HAP-1 (cell line): Measurements from ENCODE around the gene MPP1.
"Not testable (repeated sequence)": the region's sequence is repeated elsewhere in the genome, so short reads cannot be mapped to it uniquely, and the experiment has no call there.

Experiments used
- DNase-seq, 2 experiments: peaks; one replicate each; pipeline ENCODE4 v3.0.0-alpha.2; 2016 to 2020; ENCODE audit warnings: low spot score in 2 of 2
- H3K27me3 ChIP-seq: fragments of 250-450 bp; sonication (Bioruptor Pico); 2 replicates; pipeline ENCODE4 v1.5.1; 2020; ENCODE audit warnings: low read depth, mild to moderate bottlenecking, moderate library complexity
- H3K36me3 ChIP-seq: fragments of 250-450 bp; sonication (Bioruptor Pico); replicated peaks from 2 replicates; pipeline ENCODE4 v1.5.1; 2020; ENCODE audit warnings: mild to moderate bottlenecking
- H3K4me1 ChIP-seq: fragments of 250-450 bp; sonication (Bioruptor Pico); 2 replicates; pipeline ENCODE4 v1.5.1; 2020; ENCODE audit warnings: mild to moderate bottlenecking
- H3K4me3 ChIP-seq: fragments of 250-450 bp; sonication (Bioruptor Pico); 2 replicates; pipeline ENCODE4 v1.5.1; 2020; ENCODE audit warnings: mild to moderate bottlenecking, moderate library complexity
- H3K9me3 ChIP-seq: fragments of 250-450 bp; sonication (Bioruptor Pico); 2 replicates; pipeline ENCODE4 v1.5.1; 2020; ENCODE audit warnings: mild to moderate bottlenecking, moderate library complexity
- in situ Hi-C: fragments of 300-500 bp; cut with MboI; formaldehyde crosslinking; loops from 3 replicates; pipeline ENCODE4 v1.14.3; 2020; ENCODE audit warnings: low sequenced_read_pairs, inconsistent platforms, mixed read lengths

MPP1 gene

GRCh38 chrX:154821523-154821922 lies 16.2 kb upstream of the MPP1 start:
- DNase-seq, result no peak
- no peaks in the 10 kb centered on the region for H3K36me3 ChIP-seq
- 0 out of 2 replicates have a peak, but pooled peaks cover 5% of the 10 kb centered on the region for H3K4me1 ChIP-seq
- 0 out of 2 replicates have a peak, but pooled peaks cover 4% of the 10 kb centered on the region for H3K9me3 ChIP-seq
- peaks cover 1% of the 10 kb centered on the region; the same call in 1 of the 2 replicates for H3K27me3 ChIP-seq
- H3K4me3 ChIP-seq, result no peak overlapping the region
- in situ Hi-C loops, result no loop called here

GRCh38 chrX:154819771-154820341 lies 14.6 kb upstream of the MPP1 start:
- no peaks in the 10 kb centered on the region for H3K27me3 ChIP-seq
- H3K4me3 ChIP-seq, result no peak overlapping the region
- 0 out of 2 replicates have a peak, but pooled peaks cover 4% of the 10 kb centered on the region for H3K9me3 ChIP-seq
- no peaks in the 10 kb centered on the region for H3K36me3 ChIP-seq
- DNase-seq, result peak in 1 of 2 experiments; percentile 33
- in situ Hi-C loops, result no loop called here
- 0 out of 2 replicates have a peak, but pooled peaks cover 5% of the 10 kb centered on the region for H3K4me1 ChIP-seq

GRCh38 chrX:154818916-154819770 lies 13.9 kb upstream of the MPP1 start:
- 0 out of 2 replicates have a peak, but pooled peaks cover 5% of the 10 kb centered on the region for H3K4me1 ChIP-seq
- in situ Hi-C loops, result no loop called here
- peaks cover 2% of the 10 kb centered on the region for H3K27me3 ChIP-seq
- H3K36me3 ChIP-seq, result no peaks in the 10 kb centered on the region
- no peak for DNase-seq
- H3K9me3 ChIP-seq, result 0 out of 2 replicates have a peak, but pooled peaks cover 4% of the 10 kb centered on the region
- H3K4me3 ChIP-seq, result no peak overlapping the region

GRCh38 chrX:154817048-154817618 lies 11.8 kb upstream of the MPP1 start:
- H3K36me3 ChIP-seq, H3K4me3 ChIP-seq, DNase-seq, H3K9me3 ChIP-seq, in situ Hi-C loops, H3K4me1 ChIP-seq: not testable (repeated sequence)
- H3K27me3 ChIP-seq, result peaks cover 16% of the 10 kb centered on the region

DNA sequence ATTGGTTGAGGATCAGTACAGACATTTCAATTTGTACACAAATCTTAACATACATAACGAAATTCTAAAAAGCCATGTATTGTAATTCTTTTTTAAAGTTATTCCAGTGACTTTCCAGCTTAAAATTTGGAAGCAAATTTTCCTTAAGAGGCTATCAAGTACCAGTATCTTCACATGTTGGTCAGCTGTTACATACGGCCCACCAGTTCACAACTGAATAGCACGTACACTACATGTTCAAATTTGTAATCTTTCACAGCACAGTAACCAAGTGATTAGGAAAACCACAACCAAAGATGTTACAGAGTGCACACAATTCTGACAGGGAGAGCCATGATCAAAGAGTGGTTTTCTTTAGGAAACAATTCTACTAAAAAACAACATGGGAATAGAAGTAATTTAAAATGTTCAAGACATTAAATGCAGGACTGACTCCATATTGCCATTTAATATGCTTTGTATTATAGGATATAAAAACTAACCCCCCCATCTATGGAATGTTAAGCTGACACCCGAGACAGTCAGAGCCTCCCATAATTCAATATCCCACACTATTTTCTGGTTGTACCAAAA lies 11.1 kb upstream of the MPP1 start:
- H3K9me3 ChIP-seq, DNase-seq, H3K36me3 ChIP-seq, H3K4me1 ChIP-seq, in situ Hi-C loops, H3K4me3 ChIP-seq: not testable (repeated sequence)
- H3K27me3 ChIP-seq, result peaks cover 16% of the 10 kb centered on the region

GRCh38 chrX:154815274-154815818 lies 10.1 kb upstream of the MPP1 start:
- Histone ChIP-seq H3K36me3 (no peaks in the 10 kb centered on the region), H3K4me1 (0 out of 2 replicates have a peak, but pooled peaks cover 5% of the 10 kb centered on the region), H3K27me3 (peaks cover 16% of the 10 kb centered on the region), H3K9me3 (0 out of 2 replicates have a peak, but pooled peaks cover 4% of the 10 kb centered on the region), H3K4me3 (no peak overlapping the region)
- no peak for DNase-seq
- in situ Hi-C loops, result no loop called here

GRCh38 chrX:154813801-154814200 lies 8.5 kb upstream of the MPP1 start:
- DNase-seq, result no peak
- Histone ChIP-seq H3K4me3 (no peak overlapping the region), H3K36me3 (no peaks in the 10 kb centered on the region), H3K4me1 (no peaks in the 10 kb centered on the region), H3K27me3 (peaks cover 16% of the 10 kb centered on the region), H3K9me3 (0 out of 2 replicates have a peak, but pooled peaks cover 4% of the 10 kb centered on the region)
- in situ Hi-C loops, result no loop called here

DNA sequence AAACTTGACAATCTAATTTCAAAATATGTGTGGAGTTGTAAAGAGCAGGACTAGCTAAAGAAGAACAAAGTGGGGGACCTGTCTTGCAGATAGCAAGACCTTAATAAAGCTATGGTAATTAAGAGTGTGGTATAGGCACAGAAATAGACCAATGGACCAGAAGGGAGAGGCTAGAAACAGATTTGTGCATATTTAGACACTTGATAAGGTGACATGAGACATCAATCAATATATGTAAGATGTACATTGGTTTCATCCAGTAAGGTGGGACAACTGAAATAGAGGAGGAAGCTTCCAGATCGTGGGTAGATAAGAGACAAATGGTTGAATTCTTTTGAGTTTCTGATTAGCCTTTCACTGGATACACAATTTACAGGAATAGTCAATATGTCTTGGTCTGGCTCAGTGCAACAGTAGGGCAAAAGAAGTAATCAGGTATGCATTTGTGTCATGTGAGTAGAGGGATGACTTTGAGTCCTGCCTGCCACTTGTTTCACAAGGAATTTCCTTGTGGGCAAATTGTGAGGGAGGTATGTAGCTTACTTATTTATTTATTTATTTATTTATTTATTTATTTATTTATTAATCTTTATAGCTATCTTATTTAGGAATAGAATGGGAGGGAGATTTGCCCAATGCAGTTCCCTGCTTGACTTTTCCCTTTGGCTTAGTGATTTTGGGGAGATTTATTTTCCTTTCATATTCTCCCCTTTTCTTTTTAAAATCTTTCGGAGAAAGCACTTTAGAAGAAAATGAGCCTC lies 7.2 kb upstream of the MPP1 start:
- Histone ChIP-seq H3K36me3 (no peaks in the 10 kb centered on the region), H3K4me1 (no peaks in the 10 kb centered on the region), H3K9me3 (no peaks in the 10 kb centered on the region; the same call in 1 of the 2 replicates), H3K4me3 (no peak overlapping the region), H3K27me3 (peaks cover 16% of the 10 kb centered on the region)
- no peak for DNase-seq
- in situ Hi-C loops, result no loop called here

GRCh38 chrX:154809939-154810665 lies 4.8 kb upstream of the MPP1 start:
- in situ Hi-C loops, result no loop called here
- no peak for DNase-seq

GRCh38 chrX:154806837-154807501 lies 1.7 kb upstream of the MPP1 start:
- no peaks in the 10 kb centered on the region for H3K27me3 ChIP-seq
- in situ Hi-C loops, result no loop called here
- no peaks in the 10 kb centered on the region; the same call in 1 of the 2 replicates for H3K9me3 ChIP-seq
- no peaks in the 10 kb centered on the region for H3K36me3 ChIP-seq
- DNase-seq, result no peak
- no peak overlapping the region for H3K4me3 ChIP-seq
- H3K4me1 ChIP-seq, result peaks cover 16% of the 10 kb centered on the region

More at GRCh38 chrX:154809939-154810665, 4.8 kb upstream of the MPP1 start:
- Histone ChIP-seq H3K4me3 (no peak overlapping the region), H3K4me1 (peaks cover 6% of the 10 kb centered on the region), H3K9me3 (no peaks in the 10 kb centered on the region; the same call in 1 of the 2 replicates), H3K27me3 (peaks cover 16% of the 10 kb centered on the region), H3K36me3 (no peaks in the 10 kb centered on the region)

DNA sequence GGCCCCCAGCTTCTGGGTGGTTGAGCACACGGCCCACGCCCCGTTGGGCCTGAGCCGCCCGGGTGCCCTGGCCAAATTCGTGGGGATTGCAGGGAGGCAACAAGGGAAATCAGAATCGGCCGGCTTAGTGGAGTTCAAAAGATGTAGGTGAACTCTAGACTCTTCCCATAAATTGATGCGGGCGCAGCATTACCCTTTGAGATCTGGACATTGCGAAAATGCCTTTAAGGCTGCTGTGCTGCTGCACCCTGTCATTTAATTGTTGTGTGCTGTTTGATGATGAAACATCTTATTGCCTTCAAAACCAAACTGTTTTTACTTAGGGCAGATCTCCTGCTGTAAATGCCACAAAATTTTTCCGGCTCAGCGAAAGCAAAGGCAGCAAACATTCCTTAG lies 409 bp upstream of the MPP1 start:
- in situ Hi-C loops, result no loop called here
- no peaks in the 10 kb centered on the region for H3K36me3 ChIP-seq
- no peak for DNase-seq
- H3K27me3 ChIP-seq, result no peaks in the 10 kb centered on the region
- H3K9me3 ChIP-seq, result no peaks in the 10 kb centered on the region; the same call in 1 of the 2 replicates
- H3K4me3 ChIP-seq, result peak overlapping the region; percentile 61
- peaks cover 16% of the 10 kb centered on the region for H3K4me1 ChIP-seq
